SK-MEL-5 (cell line): ENCODE measurements around the gene TMEM270. TPM values are rescaled to one million over a fixed set of nuclear protein-coding genes. Genes with fewer than 3 reads are reported as not detected.
"Not testable (repeated sequence)": the region's sequence is repeated elsewhere in the genome, so short reads cannot be mapped to it uniquely, and the experiment has no call there.

ENCODE experiments used
- DNase-seq: peaks from one replicate; pipeline ENCODE4 v3.0.0-alpha.2; 2016; ENCODE audit warnings: low read depth, low spot score
- in situ Hi-C: cut with HindIII; loops from 2 replicates; pipeline ENCODE4 v1.10.0; 2016; ENCODE audit warnings: low sequenced_read_pairs, high pct_unique_total_duplicates, low pct_unique_long_range_greater_than_20kb
- total RNA-seq: library from RNA; depleted of rRNA; stranded (reverse); fragments of >200 nt; shearing (Covaris generic); gene quantifications from 2 replicates; pipeline ENCODE4 v1.2.3, GENCODE V29; 2014

Gene TMEM270
- total RNA-seq, 1 experiment from 2014 or later: not detected

GRCh38 chr7:73829921-73830680 lies 30.9 kb upstream of the TMEM270 start:
- in situ Hi-C loops: no loop called here
- no peak for DNase-seq

GRCh38 chr7:73830681-73831583 lies 30.0 kb upstream of the TMEM270 start, which contains the start of gene CLDN4:
Gene CLDN4, plus strand, starts transcription at chr7:73830996. Its CDS starts 206 bp downstream, at chr7:73831202.
- in situ Hi-C loops: no loop called here
- DNase-seq: no peak

- in situ Hi-C loops: no loop called here
- DNase-seq: no peak
Measured at GRCh38 chr7:73831584-73831833, 29.4 kb upstream of the TMEM270 start.

DNA sequence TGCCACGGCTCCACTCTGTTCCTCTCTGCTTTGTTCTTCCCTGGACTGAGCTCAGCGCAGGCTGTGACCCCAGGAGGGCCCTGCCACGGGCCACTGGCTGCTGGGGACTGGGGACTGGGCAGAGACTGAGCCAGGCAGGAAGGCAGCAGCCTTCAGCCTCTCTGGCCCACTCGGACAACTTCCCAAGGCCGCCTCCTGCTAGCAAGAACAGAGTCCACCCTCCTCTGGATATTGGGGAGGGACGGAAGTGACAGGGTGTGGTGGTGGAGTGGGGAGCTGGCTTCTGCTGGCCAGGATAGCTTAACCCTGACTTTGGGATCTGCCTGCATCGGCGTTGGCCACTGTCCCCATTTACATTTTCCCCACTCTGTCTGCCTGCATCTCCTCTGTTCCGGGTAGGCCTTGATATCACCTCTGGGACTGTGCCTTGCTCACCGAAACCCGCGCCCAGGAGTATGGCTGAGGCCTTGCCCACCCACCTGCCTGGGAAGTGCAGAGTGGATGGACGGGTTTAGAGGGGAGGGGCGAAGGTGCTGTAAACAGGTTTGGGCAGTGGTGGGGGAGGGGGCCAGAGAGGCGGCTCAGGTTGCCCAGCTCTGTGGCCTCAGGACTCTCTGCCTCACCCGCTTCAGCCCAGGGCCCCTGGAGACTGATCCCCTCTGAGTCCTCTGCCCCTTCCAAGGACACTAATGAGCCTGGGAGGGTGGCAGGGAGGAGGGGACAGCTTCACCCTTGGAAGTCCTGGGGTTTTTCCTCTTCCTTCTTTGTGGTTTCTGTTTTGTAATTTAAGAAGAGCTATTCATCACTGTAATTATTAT lies 28.9 kb upstream of the TMEM270 start:
- DNase-seq: no peak
- in situ Hi-C loops: no loop called here

- in situ Hi-C loops: no loop called here
- no peak for DNase-seq
Measured at GRCh38 chr7:73832806-73833205, 28.2 kb upstream of the TMEM270 start.

GRCh38 chr7:73833251-73833919 lies 27.6 kb upstream of the TMEM270 start:
- in situ Hi-C loops: no loop called here
- DNase-seq: no peak

GRCh38 chr7:73834626-73835191 lies 26.2 kb upstream of the TMEM270 start:
- in situ Hi-C loops: no loop called here
- DNase-seq: no peak

- DNase-seq, in situ Hi-C loops: not testable (repeated sequence)
Measured at GRCh38 chr7:73837167-73837566, 23.8 kb upstream of the TMEM270 start.

DNA sequence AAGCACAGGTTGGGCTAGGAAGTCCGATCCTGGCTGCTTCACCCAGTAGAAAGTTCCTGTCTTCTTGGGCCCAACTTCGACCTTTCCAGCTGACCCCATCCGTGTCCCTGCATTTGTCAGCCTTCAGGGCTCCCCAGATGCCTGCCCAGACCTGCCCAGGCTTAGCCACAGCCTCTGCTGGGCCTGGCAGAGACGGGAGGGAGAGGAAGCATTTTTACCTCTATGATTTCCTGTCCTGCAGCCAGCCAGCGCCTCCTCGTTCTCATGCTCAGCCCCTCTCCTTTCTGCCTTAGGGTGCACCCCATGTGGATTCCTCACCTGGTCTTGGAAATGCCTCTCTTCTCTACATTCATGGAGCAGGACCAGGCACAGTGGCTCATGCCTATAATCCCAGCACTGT lies 22.3 kb upstream of the TMEM270 start:
- no peak for DNase-seq

DNA sequence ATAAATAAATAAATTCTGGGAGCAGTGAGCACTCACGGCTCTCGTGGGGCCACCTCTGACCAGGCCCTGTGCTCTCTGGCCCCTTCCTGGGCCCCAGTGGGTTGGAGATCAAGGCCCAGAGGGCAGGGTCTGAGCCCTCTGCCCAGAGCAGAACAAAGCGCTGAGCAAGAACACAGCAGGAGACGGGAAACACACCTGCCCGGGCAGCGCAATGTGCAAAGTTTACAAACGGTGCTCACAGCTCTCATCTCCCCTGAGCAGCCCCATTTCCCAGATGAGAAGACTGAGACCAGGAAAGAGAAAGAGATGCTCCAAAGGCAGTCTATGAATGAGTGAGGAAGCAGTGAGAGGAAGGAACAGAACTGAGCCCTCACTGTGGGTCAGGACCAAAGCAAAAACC lies 21.7 kb upstream of the TMEM270 start:
- in situ Hi-C loops: no loop called here
- DNase-seq: no peak

More for the DNA sequence above, 22.3 kb upstream of the TMEM270 start:
- in situ Hi-C loops: no loop called here

DNA sequence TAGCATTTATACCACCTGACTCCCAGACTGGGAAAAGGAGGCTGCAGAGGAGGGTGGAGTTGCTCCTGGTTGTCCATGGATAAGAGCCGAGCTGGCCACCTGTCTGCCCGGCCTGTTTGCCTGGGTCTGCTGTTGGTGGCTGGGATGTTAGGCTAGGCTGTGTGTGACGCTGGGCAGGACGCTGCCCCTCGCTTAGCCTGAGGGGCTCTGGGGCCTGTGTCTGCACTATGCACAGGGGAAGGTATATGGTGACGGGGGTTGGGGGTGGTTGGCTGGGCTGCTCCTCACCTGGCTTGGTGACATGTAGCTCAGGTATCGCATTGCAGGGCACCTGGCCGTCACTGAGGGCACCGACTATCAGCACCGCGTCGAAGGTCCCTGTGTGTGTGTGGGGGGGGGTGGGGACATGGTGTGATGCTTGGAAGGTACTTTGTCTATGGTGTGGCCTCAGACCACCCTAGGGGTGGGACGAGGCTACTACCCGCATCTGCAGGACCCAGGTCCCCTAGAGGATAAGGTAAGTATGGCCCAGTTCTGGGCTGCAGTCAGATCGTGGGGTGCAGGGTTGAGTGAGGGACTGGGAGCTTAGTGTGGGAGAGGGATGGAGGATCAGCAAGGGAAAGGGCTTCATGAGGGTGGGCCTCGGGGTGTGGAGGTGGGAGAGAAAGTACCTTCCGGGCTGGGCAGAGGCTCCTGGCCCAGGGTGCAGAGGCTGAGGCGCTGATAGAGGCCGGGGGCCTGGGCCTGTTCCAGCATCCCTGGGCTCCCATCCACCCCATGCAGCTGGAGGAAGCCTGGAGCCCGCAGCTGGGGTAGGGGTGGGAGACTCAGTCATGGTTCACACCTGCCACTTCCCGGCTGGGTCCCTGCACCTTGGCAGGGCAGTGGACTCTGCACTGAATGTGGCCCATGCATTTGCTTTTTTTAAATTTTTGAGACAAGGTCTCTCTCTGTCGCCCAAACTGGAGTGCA lies 20.9 kb upstream of the TMEM270 start:
- no peak for DNase-seq

DNA sequence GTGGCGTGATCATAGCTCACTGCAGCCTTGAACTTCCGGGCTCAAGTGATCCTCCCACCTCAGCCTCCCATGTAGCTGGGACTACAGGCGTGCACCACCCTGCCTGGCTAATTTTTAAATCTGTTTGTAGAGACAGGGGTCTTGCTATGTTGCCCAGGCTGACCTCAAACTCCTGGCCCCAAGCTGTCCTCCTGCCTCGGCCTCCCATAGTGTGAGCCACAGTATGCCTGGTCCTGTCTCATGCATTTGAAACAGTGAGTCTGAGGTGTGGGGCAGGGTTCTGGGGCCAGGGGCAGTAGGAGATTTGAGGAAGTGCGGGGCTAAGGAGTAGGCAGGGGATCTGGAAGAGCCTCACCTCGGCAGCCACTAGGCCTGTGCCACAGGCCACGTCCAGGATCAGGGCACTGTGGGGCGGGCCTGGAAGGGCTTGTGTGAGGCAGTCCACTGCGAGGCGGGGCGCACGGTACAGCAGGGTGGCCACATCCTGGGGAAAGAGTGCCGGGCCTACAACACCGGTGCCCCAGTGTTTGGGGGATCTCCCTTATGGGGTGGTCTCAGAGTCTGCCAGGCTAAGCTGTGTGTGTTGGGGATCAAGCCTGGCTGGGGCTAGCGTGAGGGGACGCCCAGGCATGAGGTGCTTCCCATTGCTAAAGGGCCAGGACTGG lies 20.1 kb upstream of the TMEM270 start:
- DNase-seq: no peak
- in situ Hi-C loops: no loop called here

More for the DNA sequence above, 20.9 kb upstream of the TMEM270 start:
- in situ Hi-C loops: no loop called here

GRCh38 chr7:73841689-73842066 lies 19.3 kb upstream of the TMEM270 start:
- in situ Hi-C loops: no loop called here
- no peak for DNase-seq

DNA sequence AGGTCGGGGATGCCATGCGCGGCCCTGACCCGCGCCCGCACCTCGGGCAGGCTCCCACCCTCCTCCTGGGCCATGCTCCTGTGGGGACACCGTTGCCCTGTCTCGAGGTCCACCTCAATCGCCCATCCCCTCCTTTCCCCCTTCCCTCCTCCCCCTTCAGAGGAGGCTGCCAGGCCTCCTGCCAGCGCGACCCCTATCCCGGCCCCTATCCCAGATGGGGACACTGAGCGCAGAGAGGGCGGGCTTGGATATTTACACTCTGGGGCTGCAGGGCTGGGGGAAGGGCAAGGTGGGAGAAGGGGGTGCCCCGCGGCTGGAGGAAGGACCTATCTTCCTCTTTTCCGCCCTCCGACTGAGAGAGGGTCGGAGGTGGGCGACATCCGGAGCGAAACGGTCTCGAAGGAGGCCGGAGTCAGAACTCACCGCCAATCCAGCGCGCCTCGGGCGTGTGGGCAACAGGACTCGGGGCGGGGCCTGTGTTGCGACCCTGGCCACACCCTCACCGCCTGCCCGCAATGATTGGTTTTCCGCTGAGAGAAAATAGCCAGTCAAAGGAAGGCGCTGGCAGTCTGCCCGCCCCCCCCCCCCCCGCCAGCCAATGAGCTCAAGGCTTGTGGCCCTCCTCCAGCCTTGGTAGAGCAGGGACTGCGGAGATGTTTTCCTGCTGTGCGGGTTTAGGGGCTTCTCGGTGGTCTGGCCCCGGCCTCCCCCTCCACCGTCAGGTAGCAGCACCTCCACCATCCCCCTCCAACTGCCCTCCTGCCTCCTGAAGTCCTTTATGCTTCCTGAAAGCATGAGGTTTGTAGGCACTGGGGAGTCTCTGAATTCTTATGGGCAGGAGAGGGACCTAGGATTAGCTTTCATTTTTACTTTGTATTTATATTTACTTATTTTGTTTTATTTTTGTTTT lies 18.6 kb upstream of the TMEM270 start, which contains the start of gene METTL27:
TSS of gene METTL27 (minus strand) at position 450 of the 910 bp plus-strand sequence. CDS start at position 74, 376 bp downstream.
- in situ Hi-C loops: no loop called here

DNA sequence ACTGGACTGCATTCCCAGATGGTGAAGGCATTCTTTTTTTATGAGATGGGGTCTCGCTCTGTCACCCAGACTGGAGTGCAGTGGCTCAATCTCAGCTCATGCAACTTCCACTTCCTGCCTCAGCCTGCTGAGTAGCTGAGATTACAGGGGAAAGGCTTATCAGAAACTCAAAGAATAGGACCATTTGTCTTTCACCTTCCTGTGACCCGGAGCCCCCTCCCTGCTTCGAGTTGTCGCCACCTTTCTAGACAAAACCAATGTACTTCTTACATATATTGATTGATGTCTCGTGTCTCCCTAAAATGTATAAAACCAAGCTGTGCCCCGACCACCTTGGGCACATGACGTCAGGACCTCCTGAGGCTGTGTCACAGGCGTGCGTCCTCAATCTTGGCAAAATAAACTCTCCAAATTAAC lies 16.8 kb upstream of the TMEM270 start:
- no peak for DNase-seq
- in situ Hi-C loops: no loop called here

More for the DNA sequence above, 18.6 kb upstream of the TMEM270 start, which contains the start of gene METTL27:
- DNase-seq: peak; percentile 95
